ENCODE results near the gene SIAH2.

GRCh38 chr3:150729682-150730360 lies 33.1 kb downstream of the SIAH2 start:
- TF ChIP-seq CTCF (conservative IDR thresholded peaks at IDR 0.05; ENCODE audit: low read depth in 2 of 2) (no peak), REST (IDR thresholded peaks at IDR 0.05; ENCODE audit: unreplicated experiment) (no peak), EZH2 (IDR thresholded peaks at IDR 0.05; ENCODE audit: low read depth, unreplicated experiment) (no peak), ETS1 (IDR thresholded peaks at IDR 0.05) (no peak), EZH2phosphoT487 (IDR thresholded peaks at IDR 0.05; ENCODE audit: unreplicated experiment) (no peak), POLR2AphosphoS5 (IDR thresholded peaks at IDR 0.05; ENCODE audit: low read depth) (no peak), ZNF331 (CRISPR knock-in tag; IDR thresholded peaks at IDR 0.05; ENCODE audit: low read depth) (no peak), CREB1 (CRISPR knock-in tag; IDR thresholded peaks at IDR 0.05; ENCODE audit: low read depth) (no peak), JUNB (IDR thresholded peaks at IDR 0.05; ENCODE audit: unreplicated experiment) (no peak), ZNF462 (CRISPR knock-in tag; IDR thresholded peaks at IDR 0.05) (no peak)
